SU-DHL-6 (cell line): ENCODE results near the gene OLFM2.

Experiments
- H2AFZ ChIP-seq: fragments of 200-600 bp; sonication (generic); 2 replicates; pipeline ENCODE4 v1.6.1; 2014; ENCODE audit warnings: low read depth, mild to moderate bottlenecking, moderate library complexity, mixed read lengths, antibody characterized with exemption, low read length; ENCODE audit not compliant: severe bottlenecking
- H3F3A ChIP-seq: fragments of 200-600 bp; shearing (Covaris generic); 2 replicates; pipeline ENCODE4 v1.6.0; 2016; ENCODE audit warnings: antibody characterized with exemption, mild to moderate bottlenecking; ENCODE audit not compliant: insufficient read depth
- H3K27ac ChIP-seq: fragments of 200-600 bp; sonication (generic); 2 replicates; pipeline ENCODE4 v1.5.1; 2016; ENCODE audit warnings: low read depth, mild to moderate bottlenecking, low read length, moderate library complexity, mixed read lengths
- H3K27me3 ChIP-seq: fragments of 200-600 bp; sonication (generic), shearing (Covaris generic); 2 replicates; pipeline ENCODE4 v1.6.0; 2014; ENCODE audit warnings: mild to moderate bottlenecking, low read length
- H3K36me3 ChIP-seq: fragments of 200-600 bp; sonication (generic); 2 replicates; pipeline ENCODE4 v1.6.1; 2014; ENCODE audit warnings: mild to moderate bottlenecking, low read length, mixed read lengths
- H3K4me2 ChIP-seq: fragments of 300-600, 200-600 bp; shearing (Covaris generic), sonication (generic); 2 replicates; pipeline ENCODE4 v1.6.0; 2014; ENCODE audit warnings: low read length, low read depth, mild to moderate bottlenecking; ENCODE audit not compliant: poor library complexity, severe bottlenecking
- H3K4me3 ChIP-seq: fragments of 200-600 bp; sonication (generic); 2 replicates; pipeline ENCODE4 v1.5.1; 2014; ENCODE audit warnings: antibody characterized with exemption, low read length, mild to moderate bottlenecking, mixed read lengths; ENCODE audit not compliant: insufficient read depth, poor library complexity, severe bottlenecking
- H3K79me2 ChIP-seq: fragments of 200-600 bp; sonication (generic); 2 replicates; pipeline ENCODE4 v1.6.1; 2014; ENCODE audit warnings: mild to moderate bottlenecking, low read length, moderate library complexity; ENCODE audit not compliant: insufficient read depth
- H3K9ac ChIP-seq: fragments of 200-600 bp; sonication (generic); 2 replicates; pipeline ENCODE4 v1.7.0; 2014; ENCODE audit warnings: mild to moderate bottlenecking, low read length
- H3K9me2 ChIP-seq: fragments of 200-600 bp; sonication (generic); replicated peaks from 2 replicates; pipeline ENCODE4 v1.6.1; 2014; ENCODE audit warnings: low read length; ENCODE audit not compliant: insufficient read depth
- H3K9me3 ChIP-seq: fragments of 200-600 bp; sonication (generic); 2 replicates; pipeline ENCODE4 v1.6.1; 2014; ENCODE audit warnings: low read length, mixed read lengths; ENCODE audit not compliant: insufficient read depth
- H4K20me1 ChIP-seq: fragments of 200-600 bp; sonication (generic); 2 replicates; pipeline ENCODE4 v1.6.1; 2014; ENCODE audit warnings: low read depth, mild to moderate bottlenecking, antibody characterized with exemption, low read length, moderate library complexity, mixed read lengths
- EZH2phosphoT487 ChIP-seq: fragments of 200-600 bp; sonication (generic), shearing (Covaris generic); conservative IDR thresholded peaks from 2 replicates; pipeline ENCODE4 v1.6.1; 2018; ENCODE audit warnings: mild to moderate bottlenecking, antibody characterized with exemption, low read length, moderate library complexity, mixed read lengths
- TF ChIP-seq, protein P1 (sequence below): fragments of 200-600 bp; sonication (generic); IDR thresholded peaks from one replicate; pipeline ENCODE4 v1.5.1; 2017; ENCODE audit warnings: antibody characterized with exemption, mild to moderate bottlenecking, low read length, moderate library complexity; ENCODE audit not compliant: insufficient read depth, poor library complexity, severe bottlenecking

OLFM2 gene

DNA sequence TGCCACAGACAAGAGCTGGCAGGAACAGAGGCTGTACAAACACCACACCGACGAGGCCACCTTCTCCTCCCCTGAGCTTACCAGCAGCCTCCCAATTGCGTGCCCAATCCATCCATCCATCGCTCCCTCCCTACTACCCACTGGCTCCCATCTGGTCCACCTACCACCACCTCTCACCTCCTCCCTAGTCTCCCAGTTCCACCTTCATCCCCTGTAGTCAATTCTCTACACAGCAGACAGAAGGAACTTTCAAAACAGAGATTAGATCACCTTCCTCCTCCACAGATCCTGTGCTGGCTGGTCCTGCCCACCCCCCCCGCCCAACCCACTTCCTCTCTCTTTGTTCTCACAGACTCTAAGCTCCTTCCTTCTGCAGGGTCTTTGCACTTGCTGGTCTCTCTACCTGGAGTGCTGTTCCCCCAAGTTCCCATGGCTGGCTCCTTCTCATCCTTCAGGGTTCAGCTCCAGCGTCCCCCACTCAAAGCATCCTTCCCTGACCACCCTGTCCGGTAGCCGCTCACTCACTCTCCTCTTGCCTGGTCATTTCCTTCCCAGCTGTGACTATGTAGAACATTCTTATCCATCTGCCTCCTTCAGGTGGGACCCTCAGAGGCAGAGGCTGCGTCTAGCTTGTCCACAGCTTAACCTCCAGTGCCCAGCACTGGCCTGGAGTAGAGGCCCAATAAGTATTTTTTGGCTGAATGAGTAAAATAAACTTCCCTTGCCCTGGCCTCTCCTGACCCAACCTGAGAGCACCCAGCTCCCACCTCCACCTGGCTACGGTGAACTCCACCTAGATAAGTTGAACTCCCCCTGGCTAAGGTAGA is 78.2 kb downstream of the OLFM2 start:
- H2AFZ ChIP-seq: no peak overlapping the region
- H3K27me3 ChIP-seq: no peaks in the 10 kb centered on the region
- no peaks in the 10 kb centered on the region for H3K79me2 ChIP-seq
- no peak for TF ChIP-seq EZH2phosphoT487
- TF ChIP-seq, protein P1, sequence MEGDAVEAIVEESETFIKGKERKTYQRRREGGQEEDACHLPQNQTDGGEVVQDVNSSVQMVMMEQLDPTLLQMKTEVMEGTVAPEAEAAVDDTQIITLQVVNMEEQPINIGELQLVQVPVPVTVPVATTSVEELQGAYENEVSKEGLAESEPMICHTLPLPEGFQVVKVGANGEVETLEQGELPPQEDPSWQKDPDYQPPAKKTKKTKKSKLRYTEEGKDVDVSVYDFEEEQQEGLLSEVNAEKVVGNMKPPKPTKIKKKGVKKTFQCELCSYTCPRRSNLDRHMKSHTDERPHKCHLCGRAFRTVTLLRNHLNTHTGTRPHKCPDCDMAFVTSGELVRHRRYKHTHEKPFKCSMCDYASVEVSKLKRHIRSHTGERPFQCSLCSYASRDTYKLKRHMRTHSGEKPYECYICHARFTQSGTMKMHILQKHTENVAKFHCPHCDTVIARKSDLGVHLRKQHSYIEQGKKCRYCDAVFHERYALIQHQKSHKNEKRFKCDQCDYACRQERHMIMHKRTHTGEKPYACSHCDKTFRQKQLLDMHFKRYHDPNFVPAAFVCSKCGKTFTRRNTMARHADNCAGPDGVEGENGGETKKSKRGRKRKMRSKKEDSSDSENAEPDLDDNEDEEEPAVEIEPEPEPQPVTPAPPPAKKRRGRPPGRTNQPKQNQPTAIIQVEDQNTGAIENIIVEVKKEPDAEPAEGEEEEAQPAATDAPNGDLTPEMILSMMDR: no peak
- no peaks in the 10 kb centered on the region for H3K9me3 ChIP-seq
- H4K20me1 ChIP-seq: no peaks in the 10 kb centered on the region
- no peak overlapping the region for H3K27ac ChIP-seq
- no peak overlapping the region for H3K4me3 ChIP-seq
- H3K4me2 ChIP-seq: no peak overlapping the region
- no peaks in the 10 kb centered on the region for H3K9me2 ChIP-seq
- no peaks in the 10 kb centered on the region for H3K36me3 ChIP-seq
- H3F3A ChIP-seq: no peaks in the 10 kb centered on the region
- no peak overlapping the region for H3K9ac ChIP-seq

DNA sequence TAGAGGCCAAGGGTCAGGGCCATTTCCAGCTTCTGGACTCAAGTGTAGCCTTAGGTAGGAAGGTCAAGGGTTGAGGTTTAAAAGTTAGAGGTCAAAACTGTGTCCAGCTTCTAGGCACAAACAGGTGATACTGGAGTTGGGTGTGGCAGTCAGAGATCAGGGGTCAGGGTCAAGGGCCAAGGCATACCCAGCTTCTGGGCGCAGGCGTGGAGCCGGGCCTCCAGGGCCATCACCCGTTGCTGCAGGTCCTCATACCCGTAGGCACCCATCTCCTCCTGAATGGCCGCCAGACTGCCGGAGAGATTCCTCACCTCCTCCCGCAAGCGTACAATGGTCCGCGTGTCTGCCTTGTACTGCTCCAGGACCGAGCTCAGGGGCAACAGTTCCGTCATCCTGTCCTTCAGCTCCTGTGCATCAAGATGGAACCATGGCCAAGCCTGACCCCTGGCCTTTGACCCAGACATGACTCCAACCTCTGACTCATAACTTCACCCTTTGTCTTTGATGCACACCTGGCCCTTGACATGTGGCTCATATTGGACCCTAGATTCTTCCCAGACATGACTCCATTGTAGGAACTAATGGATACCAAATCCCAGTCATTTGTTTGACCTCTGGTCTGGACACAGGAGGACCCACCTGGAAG is 79.1 kb downstream of the OLFM2 start:
- Histone ChIP-seq H3K27ac (no peak overlapping the region), H3K4me2 (no peak overlapping the region), H3K9me3 (no peaks in the 10 kb centered on the region), H4K20me1 (no peaks in the 10 kb centered on the region), H3K79me2 (no peaks in the 10 kb centered on the region), H2AFZ (no peak overlapping the region), H3F3A (no peaks in the 10 kb centered on the region), H3K4me3 (no peak overlapping the region), H3K9ac (no peak overlapping the region), H3K27me3 (no peaks in the 10 kb centered on the region), H3K9me2 (no peaks in the 10 kb centered on the region), H3K36me3 (no peaks in the 10 kb centered on the region)
- TF ChIP-seq, protein P1: no peak
- no peak for TF ChIP-seq EZH2phosphoT487

GRCh38 chr19:9856609-9857008 is 79.7 kb downstream of the OLFM2 start:
- no peak overlapping the region for H2AFZ ChIP-seq
- H3K9me3 ChIP-seq: no peaks in the 10 kb centered on the region
- TF ChIP-seq EZH2phosphoT487: no peak
- TF ChIP-seq, protein P1: no peak
- H3K9me2 ChIP-seq: no peaks in the 10 kb centered on the region
- no peaks in the 10 kb centered on the region for H4K20me1 ChIP-seq
- H3K4me2 ChIP-seq: no peak overlapping the region
- H3K27ac ChIP-seq: no peak overlapping the region
- no peak overlapping the region for H3K9ac ChIP-seq
- H3K4me3 ChIP-seq: no peak overlapping the region
- H3F3A ChIP-seq: no peaks in the 10 kb centered on the region
- H3K27me3 ChIP-seq: no peaks in the 10 kb centered on the region
- H3K79me2 ChIP-seq: no peaks in the 10 kb centered on the region
- H3K36me3 ChIP-seq: no peaks in the 10 kb centered on the region
